B cell (primary cell): ENCODE measurements around the gene JMJD1C.
"Not testable (repeated sequence)": the region's sequence is repeated elsewhere in the genome, so short reads cannot be mapped to it uniquely, and the experiment has no call there.

ENCODE experiments used
- CTCF ChIP-seq: fragments of 200-600 bp; IDR thresholded peaks from one replicate; pipeline ENCODE4 v1.8.0; 2022; ENCODE audit warnings: antibody characterized with exemption, mild to moderate bottlenecking
- EZH2 ChIP-seq: IDR thresholded peaks from 2 replicates; pipeline ENCODE4 v1.6.1; 2012; ENCODE audit warnings: borderline replicate concordance, low read depth, mild to moderate bottlenecking, moderate library complexity, low read length; ENCODE audit not compliant: insufficient read depth, poor library complexity, severe bottlenecking

DNA sequence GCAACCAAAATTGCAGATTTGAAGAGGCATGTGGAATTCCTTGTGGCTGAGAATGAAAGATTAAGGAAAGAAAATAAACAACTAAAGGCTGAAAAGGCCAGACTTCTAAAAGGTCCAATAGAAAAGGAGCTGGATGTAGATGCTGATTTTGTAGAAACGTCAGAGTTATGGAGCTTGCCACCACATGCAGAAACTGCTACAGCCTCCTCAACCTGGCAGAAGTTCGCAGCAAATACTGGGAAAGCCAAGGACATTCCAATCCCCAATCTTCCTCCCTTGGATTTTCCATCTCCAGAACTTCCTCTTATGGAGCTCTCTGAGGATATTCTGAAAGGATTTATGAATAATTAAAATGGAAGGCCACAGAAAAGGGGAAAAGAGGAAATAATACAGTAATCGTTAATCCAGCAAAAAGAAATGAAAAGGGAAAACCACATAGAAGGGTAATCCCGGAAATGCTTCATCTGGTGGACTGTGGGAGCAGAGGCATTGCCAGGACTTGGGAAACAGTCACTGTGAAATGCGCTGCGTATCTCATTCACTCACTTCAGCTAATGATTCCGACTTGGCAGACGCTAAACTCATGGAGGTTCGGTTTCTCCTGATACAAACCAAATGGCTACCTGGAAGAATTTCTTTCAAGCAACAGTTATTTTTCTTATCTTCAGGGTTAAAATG, 311.8 kb downstream of the JMJD1C start:
- TF ChIP-seq CTCF, EZH2: not testable (repeated sequence)
